NB4 (cell line): ENCODE results near the gene HACD3.
"Not testable (repeated sequence)": the region's sequence is repeated elsewhere in the genome, so short reads cannot be mapped to it uniquely, and the experiment has no call there.

Source experiments
- DNase-seq: peaks from one replicate; pipeline ENCODE4 v3.0.0; 2010; ENCODE audit warnings: low read depth
- H3K4me3 ChIP-seq: one replicate; pipeline ENCODE4 v1.5.1; 2011; ENCODE audit warnings: mild to moderate bottlenecking, low read depth, low read length, moderate library complexity
- MAX ChIP-seq: IDR thresholded peaks from 2 replicates; pipeline ENCODE4 v1.6.1; 2011; ENCODE audit warnings: low read depth, low read length
- MYC ChIP-seq: IDR thresholded peaks from 2 replicates; pipeline ENCODE4 v1.6.1; 2011; ENCODE audit warnings: low read depth, low read length
- POLR2A ChIP-seq: IDR thresholded peaks from 2 replicates; pipeline ENCODE4 v1.6.1; 2011; ENCODE audit warnings: mild to moderate bottlenecking; ENCODE audit not compliant: insufficient read length; ENCODE audit errors: extremely low read depth
- TF ChIP-seq, protein P1 (sequence below): IDR thresholded peaks from one replicate; pipeline ENCODE4 v1.5.1; 2012; ENCODE audit warnings: low read depth, low read length

Gene HACD3

GRCh38 chr15:65533057-65533756 is 2.9 kb downstream of the HACD3 start:
- no peak for DNase-seq
- TF ChIP-seq, protein P1, sequence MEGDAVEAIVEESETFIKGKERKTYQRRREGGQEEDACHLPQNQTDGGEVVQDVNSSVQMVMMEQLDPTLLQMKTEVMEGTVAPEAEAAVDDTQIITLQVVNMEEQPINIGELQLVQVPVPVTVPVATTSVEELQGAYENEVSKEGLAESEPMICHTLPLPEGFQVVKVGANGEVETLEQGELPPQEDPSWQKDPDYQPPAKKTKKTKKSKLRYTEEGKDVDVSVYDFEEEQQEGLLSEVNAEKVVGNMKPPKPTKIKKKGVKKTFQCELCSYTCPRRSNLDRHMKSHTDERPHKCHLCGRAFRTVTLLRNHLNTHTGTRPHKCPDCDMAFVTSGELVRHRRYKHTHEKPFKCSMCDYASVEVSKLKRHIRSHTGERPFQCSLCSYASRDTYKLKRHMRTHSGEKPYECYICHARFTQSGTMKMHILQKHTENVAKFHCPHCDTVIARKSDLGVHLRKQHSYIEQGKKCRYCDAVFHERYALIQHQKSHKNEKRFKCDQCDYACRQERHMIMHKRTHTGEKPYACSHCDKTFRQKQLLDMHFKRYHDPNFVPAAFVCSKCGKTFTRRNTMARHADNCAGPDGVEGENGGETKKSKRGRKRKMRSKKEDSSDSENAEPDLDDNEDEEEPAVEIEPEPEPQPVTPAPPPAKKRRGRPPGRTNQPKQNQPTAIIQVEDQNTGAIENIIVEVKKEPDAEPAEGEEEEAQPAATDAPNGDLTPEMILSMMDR, result no peak
- TF ChIP-seq MAX, result no peak
- no peak for TF ChIP-seq POLR2A
- TF ChIP-seq MYC, result no peak
- H3K4me3 ChIP-seq, result peak overlapping the region; percentile 33

DNA sequence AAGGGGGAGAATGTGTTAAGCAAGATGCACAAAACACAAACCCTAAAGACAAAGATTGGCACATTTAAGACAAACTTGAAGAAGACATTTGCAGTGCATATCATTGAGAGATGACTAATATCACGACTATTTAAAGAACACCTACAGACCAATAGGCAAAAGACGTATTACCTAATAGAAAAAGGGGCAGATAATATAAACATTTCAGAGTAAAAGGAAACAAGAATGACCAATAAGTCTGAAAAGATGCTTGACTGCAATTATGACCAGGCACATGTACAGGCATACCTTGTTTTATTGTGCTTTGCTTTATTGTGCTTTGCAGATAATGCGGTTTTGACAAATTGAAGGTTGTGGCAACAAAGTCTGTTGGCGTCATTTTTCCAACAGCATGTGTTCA is 4.9 kb downstream of the HACD3 start:
- no peak for DNase-seq
- TF ChIP-seq, protein P1, result no peak
- TF ChIP-seq MYC (no peak), POLR2A (no peak), MAX (no peak)
- H3K4me3 ChIP-seq, result no peak overlapping the region

DNA sequence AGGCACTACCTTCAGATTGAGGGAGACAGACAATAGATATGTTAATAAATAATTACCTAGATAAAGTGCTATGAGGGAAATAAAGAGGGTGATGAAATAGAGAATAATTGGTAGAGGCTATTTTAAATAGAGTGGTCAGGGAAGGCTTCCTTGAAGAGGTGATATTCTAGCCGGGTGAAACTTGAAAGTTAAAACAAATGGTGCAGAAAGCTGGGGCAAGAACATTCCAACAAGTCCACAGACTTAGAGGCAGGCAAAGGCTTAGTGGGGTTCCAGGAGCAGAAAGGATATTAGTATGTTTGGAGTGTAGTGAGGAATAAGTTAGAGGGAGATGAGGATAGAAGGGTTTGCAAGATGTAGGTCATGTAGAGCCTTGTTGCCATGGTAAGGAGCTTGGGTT is 10.1 kb downstream of the HACD3 start:
- no peak for DNase-seq
- no peak overlapping the region for H3K4me3 ChIP-seq
- TF ChIP-seq MYC (no peak), MAX (no peak), POLR2A (no peak)
- TF ChIP-seq, protein P1, result no peak

- TF ChIP-seq MAX, result no peak
- no peak for TF ChIP-seq MYC
- TF ChIP-seq POLR2A, result no peak
- TF ChIP-seq, protein P1, result no peak
- no peak overlapping the region for H3K4me3 ChIP-seq
- DNase-seq, result no peak
These were observed 11.1 kb downstream of the HACD3 start for GRCh38 chr15:65541231-65541820.

DNA sequence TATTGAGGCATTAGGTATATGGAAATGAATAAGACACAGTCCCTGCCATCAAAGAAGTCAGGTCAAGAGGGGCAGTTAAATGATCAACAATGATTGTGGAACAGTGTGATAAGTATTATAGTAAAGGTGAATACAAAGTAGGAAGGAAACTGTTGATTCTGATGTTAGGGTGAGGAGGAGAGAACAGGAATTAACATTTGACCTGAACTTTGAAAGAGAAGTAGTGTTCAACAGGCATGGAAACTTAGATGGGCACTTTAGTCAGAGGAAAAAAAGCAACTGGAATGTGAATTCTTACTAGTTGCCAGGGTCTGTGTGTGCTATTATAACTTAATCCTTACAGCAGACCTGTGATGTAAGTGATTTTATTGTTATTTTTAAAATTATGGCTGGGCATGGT is 17.6 kb downstream of the HACD3 start:
- TF ChIP-seq MAX (no peak), MYC (no peak), POLR2A (no peak)
- TF ChIP-seq, protein P1, result no peak
- H3K4me3 ChIP-seq, result no peak overlapping the region
- DNase-seq, result no peak

DNA sequence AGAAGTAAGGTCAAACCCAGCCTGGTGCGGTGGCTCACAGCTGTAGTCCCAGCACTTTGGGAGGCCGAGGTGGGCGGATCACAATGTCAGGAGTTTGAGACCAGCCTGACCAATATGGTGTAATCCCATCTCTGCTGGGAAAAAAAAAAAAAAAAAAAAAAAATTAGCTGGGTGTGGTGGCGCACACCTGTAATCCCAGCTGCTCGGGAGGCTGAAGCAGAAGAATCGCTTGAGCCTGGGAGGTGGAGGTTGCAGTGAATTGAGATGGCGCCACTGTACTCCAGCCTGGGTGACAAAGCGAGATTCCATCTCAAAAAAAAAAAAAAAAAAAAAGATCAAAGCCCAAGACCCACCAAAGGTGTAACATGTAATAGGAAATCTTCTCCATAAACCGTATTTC is 19.0 kb downstream of the HACD3 start:
- DNase-seq, H3K4me3 ChIP-seq: not testable (repeated sequence)
